BJ (cell line): ENCODE results near the gene LRP1B. TPM values are rescaled to one million over a fixed set of nuclear protein-coding genes. Genes with fewer than 3 reads are reported as not detected.

Experiments used
- CTCF ChIA-PET: fragments of 350-600 bp; formaldehyde crosslinking; extraction: SDS; loops from one replicate; lab custom pipeline; 2021; ENCODE audit warnings: antibody characterized with exemption, inconsistent platforms; lab: Yijun Ruan, JAX
- POLR2A ChIA-PET: fragments of 300-600 bp; sonication (Branson Sonifier 250); formaldehyde crosslinking; extraction: SDS; loops from one replicate; lab custom pipeline; 2021; ENCODE audit warnings: antibody characterized with exemption; lab: Charles Lee
- DNase-seq: peaks from one replicate; pipeline ENCODE4 v3.0.0-alpha.2; 2011; ENCODE audit warnings: low read depth
- H3K27me3 ChIP-seq: 2 replicates; pipeline ENCODE4 v1.6.0; 2011; ENCODE audit warnings: low read length; ENCODE audit not compliant: control insufficient read depth, insufficient read depth
- H3K36me3 ChIP-seq: 2 replicates; pipeline ENCODE4 v1.5.1; 2011; ENCODE audit warnings: low read length; ENCODE audit not compliant: control insufficient read depth, insufficient read depth
- H3K4me3 ChIP-seq: 2 replicates; pipeline ENCODE4 v1.5.1; 2011; ENCODE audit warnings: low read depth, mild to moderate bottlenecking, control low read depth, low read length
- CTCF ChIP-seq: IDR thresholded peaks from 2 replicates; pipeline ENCODE4 v1.5.1; 2011; ENCODE audit warnings: low read depth, mild to moderate bottlenecking, control low read depth, inconsistent platforms, low read length, moderate library complexity; ENCODE audit not compliant: insufficient read depth
- polyA plus RNA-seq: library from polyadenylated mRNA; depleted of rRNA; stranded (reverse); fragments of >200 nt; gene quantifications from 2 replicates; pipeline ENCODE4 v1.2.3, GENCODE V29; 2011

LRP1B gene
- polyA plus RNA-seq, 1 experiment, result 0.04 TPM

GRCh38 chr2:141927536-141927935 is 203.3 kb downstream of the LRP1B start:
- no peak for DNase-seq
- CTCF ChIA-PET, result interaction anchor here (2.4 kb wide), 1 partner anchor 16 kb away, joined by 8 read pairs; no protein-coding TSS in a partner anchor
- POLR2A ChIA-PET, result no interaction called here
- no peak overlapping the region for H3K4me3 ChIP-seq
- no peaks in the 10 kb centered on the region for H3K36me3 ChIP-seq
- TF ChIP-seq CTCF, result no peak
- H3K27me3 ChIP-seq, result no peaks in the 10 kb centered on the region

- Histone ChIP-seq H3K4me3 (no peak overlapping the region), H3K36me3 (no peaks in the 10 kb centered on the region), H3K27me3 (no peaks in the 10 kb centered on the region)
- CTCF ChIA-PET, result no interaction called here
- TF ChIP-seq CTCF, result no peak
- no peak for DNase-seq
- POLR2A ChIA-PET, result no interaction called here
These were observed 205.3 kb downstream of the LRP1B start for GRCh38 chr2:141925511-141925910.

- peak; percentile 46 for DNase-seq
- Histone ChIP-seq H3K4me3 (no peak overlapping the region), H3K36me3 (no peaks in the 10 kb centered on the region), H3K27me3 (no peaks in the 10 kb centered on the region)
- POLR2A ChIA-PET, result no interaction called here
- CTCF ChIA-PET, result interaction anchor here (1.7 kb wide), 1 partner anchor 12 kb away, joined by 3 read pairs; no protein-coding TSS in a partner anchor
- no peak for TF ChIP-seq CTCF
These were observed 207.2 kb downstream of the LRP1B start for GRCh38 chr2:141923657-141924056.

GRCh38 chr2:141911485-141912066 is 219.2 kb downstream of the LRP1B start:
- no peak for DNase-seq
- no peaks in the 10 kb centered on the region for H3K27me3 ChIP-seq
- TF ChIP-seq CTCF, result peak; percentile 33; the same call in 1 of the 2 replicates
- no peaks in the 10 kb centered on the region for H3K36me3 ChIP-seq
- POLR2A ChIA-PET, result no interaction called here
- CTCF ChIA-PET, result interaction anchor here (0.6 to 2.2 kb wide), 8 partner anchors 11 to 755 kb away, joined by 3 to 8 read pairs (median 4); no protein-coding TSS in a partner anchor
- no peak overlapping the region for H3K4me3 ChIP-seq

- CTCF ChIA-PET, result no interaction called here
- POLR2A ChIA-PET, result no interaction called here
- Histone ChIP-seq H3K36me3 (no peaks in the 10 kb centered on the region), H3K27me3 (no peaks in the 10 kb centered on the region), H3K4me3 (no peak overlapping the region)
- no peak for DNase-seq
- no peak for TF ChIP-seq CTCF
These were observed 224.1 kb downstream of the LRP1B start for GRCh38 chr2:141906678-141907077.
